Mucosa of gallbladder (tissue), 1 donor: ENCODE data around the gene NFIA. TPM values are rescaled to one million over a fixed set of nuclear protein-coding genes. Genes with fewer than 3 reads are reported as not detected.

Experiments
- DNase-seq: peaks from one replicate; pipeline ENCODE4 v3.0.0-alpha.2; 2020; ENCODE audit warnings: low spot score
- total RNA-seq: library from RNA; stranded (reverse); gene quantifications from one replicate; pipeline ENCODE4 v1.2.1, GENCODE V29; 2021
- donor health status: DM: no; HTN: no; CAD: no.

NFIA gene
- total RNA-seq, 1 donor from 2014 or later: 82.8 TPM

DNA sequence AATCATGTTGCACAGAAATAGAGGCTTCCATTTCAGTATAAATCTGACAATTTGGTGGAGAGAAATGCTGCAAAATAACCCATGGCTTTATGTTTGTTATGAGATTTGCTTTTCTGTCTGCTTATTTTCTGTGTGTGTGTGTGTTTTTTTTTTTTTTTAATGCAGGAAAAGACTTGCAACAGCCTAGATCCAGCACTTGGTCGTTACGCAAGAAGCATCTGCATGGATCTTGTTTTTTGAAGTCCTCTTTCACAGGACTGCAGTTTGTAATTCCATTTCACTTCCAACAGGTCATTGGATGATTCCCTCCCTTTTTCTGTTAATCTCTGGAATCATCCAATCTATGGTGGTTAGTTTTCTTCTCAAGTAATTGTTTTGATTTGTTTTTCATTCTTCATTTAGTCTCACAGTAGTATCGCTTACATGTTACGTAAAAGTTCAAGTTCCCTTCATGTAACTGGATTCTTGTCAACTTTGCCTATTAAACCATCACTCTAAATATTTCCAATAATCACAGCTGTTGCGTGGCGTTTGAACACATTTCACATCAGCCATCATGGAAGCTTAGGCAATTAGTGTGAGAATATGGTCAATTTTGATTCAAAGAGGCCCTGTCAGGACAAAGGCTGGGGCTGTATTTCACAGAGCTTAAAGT lies 312.9 kb downstream of the NFIA start:
- no peak for DNase-seq

DNA sequence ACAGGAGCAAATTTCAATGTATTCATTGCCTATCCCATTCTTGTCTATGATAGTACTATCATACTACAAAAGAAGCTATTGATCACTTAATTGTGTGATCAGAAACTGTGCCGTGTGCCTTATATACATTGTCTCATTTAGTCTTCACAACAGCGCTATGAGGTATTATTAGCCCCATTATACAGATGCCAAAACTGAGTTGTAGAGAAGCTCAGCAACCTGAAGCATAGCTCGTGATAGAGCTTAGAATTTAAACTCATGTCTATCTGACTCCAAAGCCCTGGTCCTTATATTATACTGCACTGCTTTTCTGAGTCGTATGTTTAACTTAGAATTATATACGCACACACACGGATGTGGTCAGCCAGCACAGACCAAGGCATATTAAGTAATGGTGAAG lies 315.1 kb downstream of the NFIA start:
- DNase-seq: no peak

DNA sequence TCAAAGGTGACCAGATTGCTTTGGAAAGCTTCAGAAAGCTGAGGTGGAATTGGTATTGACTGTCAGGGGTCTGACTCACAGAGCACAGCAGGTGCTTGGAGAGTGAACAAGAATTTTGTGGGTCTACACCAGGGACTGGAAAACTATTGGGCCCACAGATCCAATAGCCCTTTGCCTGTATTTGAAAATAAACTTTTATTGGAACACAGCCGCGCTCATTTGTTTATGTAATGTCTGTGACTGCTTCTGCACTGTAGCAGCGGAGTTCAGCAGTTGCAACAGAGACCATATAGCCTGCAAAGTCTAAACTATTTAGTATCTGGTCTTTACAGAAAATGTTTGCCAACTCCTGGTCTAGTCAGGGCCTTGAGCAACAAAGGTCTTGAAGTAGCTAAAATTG lies 315.6 kb downstream of the NFIA start:
- DNase-seq: peak; percentile 18

DNA sequence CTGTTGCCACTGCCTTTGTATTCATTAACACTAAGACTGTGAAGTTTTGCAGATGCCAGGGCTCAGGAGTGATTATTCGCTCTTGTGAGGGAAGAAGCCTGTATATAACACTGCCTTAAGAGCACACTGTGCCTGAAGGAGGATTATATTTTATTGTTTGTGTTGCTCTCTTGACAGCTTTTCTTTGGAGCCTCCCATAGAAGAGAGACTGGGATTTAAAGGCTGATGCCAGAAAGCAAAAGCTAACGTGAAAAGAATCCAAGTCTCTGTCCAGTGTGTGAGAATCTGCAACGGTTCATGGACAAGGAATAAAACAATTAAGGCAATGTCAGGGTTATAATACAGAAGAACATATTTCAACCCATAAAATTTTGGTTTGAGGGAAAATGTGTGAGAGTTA lies 316.8 kb downstream of the NFIA start:
- no peak for DNase-seq

DNA sequence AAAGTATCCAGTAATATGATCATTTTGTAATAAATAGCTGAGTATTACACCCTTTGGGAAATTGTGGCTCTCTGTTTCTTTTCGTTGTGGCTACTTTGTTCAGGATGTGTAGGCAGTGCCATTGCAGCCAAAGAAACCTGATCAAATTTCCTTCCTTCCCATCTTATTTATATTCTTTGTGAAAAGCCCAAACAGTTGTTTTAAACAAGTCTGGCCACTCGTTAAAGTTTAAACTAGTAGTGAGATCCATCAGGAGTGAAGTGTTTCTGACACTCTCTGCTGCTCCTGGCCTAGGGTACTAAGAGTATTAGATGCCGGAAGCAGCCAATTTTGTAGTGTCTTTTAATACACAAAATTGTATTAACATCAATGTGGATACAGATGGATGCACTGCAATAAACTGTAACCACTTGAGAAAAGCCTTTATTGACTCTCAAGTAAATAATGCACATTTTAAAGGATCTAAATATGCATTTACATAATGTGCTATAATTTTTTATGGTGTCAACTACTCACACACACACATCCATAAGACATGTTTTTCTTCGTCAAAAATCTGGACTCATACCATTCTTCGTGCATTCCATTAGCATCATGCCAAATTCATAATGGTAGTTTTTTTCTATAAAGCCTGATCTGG lies 317.9 kb downstream of the NFIA start:
- no peak for DNase-seq

DNA sequence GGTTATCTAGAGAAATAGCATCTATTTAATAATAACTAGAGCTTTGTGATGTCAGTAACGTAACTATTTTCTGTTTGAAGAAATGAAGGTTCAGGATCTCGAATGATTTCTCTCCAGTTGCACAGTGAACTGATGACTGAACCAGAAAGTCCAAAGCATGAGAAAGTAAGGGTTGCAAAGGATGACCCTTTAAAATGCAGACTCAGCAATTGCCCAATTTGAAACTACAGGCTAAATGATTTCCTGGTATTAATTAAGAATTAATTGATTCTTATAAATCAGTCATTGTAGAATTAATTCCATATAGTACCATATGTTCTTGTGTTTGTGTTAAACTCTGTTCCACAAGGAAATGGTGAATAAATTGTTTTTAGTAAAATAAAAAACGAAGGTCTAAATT lies 318.6 kb downstream of the NFIA start:
- no peak for DNase-seq

DNA sequence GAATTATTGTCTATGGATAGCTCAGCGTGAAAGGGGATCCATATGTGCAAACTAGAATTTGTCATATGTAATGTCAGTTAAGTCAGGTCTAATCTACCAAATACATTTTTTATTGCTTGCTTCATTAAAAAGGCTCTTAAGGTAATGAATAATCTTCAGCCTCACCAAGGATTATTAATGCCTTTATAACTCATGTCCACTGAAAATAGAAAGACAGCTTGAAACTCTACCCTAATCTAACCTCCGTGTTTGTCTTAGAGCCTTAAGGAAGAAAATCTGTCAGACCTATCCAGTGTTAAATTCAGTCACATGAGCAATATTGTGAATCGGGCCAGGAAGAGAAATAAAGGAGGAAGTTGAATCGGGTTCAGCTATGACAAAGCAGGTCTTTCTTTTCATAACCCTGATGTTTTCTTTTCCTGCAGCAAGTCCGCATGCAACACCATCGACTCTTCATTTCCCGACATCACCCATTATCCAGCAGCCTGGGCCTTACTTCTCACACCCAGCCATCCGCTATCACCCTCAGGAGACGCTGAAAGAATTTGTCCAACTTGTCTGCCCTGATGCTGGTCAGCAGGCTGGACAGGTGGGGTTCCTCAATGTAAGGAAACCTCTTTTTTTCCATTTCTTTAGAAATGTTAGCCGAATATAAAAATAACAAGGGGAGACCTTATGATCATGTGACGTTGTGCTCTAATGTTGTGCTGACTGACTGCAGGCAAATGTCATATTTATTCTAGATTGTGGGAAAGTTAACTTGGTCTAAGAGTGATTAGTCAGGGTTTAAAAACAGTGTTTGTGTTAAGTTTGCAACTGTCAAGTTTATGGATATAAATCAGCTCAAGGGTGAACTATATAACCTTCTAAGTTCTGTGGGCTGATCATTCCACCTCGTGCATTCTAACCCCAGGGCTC lies 321.6 kb downstream of the NFIA start:
- DNase-seq: peak; percentile 31

DNA sequence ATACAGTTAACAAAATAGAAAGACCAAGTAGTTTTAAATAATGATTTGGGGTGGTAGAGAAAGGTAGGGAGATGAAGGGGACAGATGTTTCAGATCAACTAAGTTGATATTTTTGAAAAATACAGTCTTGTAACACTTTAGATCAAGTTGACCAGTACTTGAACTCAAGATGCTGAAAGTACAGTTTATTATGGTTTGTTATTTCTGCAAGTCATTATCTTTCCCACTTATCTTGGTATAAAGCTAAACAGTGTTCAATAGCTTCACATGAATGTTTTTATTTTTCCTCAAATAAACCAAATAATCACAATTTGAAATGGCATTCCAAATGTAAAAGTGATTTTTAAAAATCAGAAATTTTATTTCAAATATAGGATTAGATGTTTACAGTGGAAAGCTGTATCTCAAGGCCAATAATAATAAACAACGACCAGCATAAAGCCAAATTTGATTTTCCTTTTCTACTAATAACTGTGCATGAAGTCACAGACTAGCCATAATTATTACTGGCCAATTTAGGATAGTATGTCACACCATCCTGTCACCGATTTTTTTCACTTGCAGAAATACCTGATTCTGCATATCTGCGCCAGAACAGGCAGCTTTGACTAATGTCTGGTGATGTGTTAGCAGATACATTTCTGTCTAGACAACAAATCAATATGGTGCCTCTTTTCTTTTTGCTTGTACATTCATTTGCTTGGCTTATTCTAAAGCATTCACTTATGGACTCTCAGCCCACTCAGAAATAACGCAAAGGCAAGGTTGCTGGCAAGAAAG lies 322.4 kb downstream of the NFIA start:
- no peak for DNase-seq

DNA sequence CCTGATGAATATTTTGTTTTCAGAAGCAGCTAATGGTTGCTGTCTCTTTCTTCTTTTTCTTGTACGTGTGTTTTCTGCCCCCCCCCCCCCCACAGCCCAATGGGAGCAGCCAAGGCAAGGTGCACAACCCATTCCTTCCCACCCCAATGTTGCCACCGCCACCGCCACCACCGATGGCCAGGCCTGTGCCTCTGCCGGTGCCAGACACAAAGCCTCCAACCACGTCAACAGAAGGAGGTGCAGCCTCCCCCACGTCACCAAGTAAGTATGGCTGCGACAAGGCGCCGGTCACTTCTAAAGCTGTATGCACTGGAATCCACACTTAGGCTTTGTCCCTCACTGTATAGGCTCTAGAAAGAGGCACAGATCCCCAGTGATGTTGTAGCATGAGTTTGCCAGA lies 324.1 kb downstream of the NFIA start:
- DNase-seq: no peak

DNA sequence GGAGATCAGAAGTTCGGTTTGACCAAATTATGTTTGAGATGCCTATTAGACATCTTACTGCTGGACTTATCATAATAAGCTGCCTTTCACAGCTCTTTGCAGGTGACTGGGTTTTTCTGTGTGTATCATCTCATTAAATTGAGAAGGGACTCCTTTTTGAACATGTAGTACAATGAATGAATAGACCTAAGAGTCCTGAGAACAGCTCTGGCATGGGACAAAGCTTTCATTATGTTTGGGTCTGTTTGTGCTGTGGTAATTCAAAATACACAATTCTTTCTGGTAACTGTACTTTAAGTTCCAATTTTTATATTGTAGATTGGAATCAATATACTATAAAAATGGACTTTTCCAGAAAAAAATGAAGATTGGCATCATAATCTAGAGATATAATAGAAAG lies 330.2 kb downstream of the NFIA start:
- no peak for DNase-seq

DNA sequence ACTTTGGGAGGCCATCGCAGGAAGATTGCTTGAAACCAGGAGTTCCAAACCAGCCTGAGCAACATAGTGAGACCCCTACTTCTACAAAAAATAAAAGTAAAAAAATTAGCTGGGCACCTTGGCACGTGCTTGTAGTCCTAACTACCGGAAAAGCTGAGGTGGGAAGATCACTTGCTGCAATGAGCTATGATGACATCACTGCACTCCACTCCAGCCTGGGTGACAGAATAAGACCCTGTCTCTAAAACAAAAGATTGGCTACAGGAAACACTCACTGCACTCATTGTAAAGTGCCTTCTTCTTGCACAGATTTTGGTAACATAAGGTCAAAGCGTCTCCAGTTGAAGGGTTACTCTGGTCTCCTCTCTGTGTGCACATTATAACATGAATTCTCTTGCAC lies 336.8 kb downstream of the NFIA start:
- no peak for DNase-seq

DNA sequence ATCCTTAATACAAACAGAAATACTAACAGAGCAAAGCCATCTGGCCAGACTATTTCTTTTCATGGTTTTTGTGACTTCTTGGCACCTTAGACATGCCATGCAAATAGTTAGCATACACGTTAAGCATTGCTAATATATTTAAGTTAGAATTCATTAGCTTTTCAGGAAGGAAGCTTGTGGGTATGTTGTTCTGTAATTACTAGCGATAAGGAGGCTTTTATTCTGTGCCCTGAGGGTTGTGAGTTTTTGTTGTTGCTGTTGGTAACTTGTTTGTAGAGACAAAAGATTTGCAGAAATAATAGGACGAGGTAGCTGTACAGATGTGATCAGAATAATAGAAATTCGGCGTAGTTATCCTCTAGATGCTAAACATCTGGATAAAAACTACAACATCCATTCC lies 337.3 kb downstream of the NFIA start:
- DNase-seq: no peak

DNA sequence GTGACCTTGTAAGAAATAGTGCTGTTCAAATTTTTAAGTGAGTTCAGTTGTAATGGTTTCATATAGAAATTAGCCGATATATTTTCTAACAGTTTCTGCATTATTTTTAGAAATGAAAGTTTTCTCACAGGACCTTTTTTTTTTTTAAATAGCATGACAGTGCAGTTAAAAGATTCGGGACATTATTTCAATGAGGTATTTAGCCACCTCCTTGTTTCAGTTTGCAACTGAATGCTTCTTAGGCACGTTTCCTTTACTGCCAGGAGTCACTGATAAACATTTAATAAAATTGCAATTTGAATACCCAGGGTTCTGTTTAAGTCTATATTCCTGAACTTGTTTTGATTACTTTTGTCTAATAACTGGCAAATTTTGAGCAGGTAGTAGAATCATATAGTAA lies 337.9 kb downstream of the NFIA start:
- DNase-seq: no peak

DNA sequence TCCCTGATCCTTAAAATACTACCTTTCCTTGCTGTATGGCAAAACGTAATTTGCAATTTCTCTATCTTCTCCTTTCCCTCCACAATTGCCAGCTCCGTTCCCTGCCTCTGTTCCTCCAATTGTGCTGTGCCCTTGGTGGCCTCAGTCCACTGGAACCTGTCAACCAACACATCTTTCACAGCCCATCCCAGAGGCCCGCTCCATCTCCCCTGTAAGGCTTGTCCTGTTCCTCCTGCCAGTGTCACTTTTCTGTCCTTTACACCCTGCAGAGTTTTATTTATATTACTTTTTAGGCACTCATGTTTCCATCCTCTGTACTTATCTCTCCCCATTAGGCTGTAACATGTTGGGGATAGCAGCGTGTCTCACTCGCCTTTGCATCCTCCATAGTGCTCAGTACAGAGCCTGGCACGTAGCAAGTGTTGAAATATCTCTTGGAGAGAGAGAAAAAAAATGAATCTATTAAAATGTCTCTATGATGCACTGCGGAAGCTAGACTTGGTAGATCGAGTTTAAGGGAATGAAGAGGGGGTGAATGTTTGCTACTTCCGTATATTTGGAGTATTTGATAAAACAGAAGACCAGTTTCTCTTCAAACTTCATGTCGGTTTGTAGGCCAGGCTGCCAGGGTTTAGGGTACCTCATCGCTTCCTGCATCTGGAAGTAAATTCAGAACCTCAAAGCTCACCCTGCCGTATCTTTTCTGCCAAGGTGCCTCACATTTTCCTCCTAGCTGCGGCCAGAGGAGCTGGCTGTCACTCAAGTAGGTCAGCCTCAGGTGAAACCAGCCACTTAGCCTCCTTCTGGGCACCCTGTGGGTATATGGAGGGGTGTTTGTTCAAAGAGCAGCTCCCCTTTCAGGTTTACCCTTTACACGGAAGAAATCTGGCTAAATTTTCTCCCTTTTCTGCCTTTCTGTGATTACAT lies 338.8 kb downstream of the NFIA start:
- no peak for DNase-seq

DNA sequence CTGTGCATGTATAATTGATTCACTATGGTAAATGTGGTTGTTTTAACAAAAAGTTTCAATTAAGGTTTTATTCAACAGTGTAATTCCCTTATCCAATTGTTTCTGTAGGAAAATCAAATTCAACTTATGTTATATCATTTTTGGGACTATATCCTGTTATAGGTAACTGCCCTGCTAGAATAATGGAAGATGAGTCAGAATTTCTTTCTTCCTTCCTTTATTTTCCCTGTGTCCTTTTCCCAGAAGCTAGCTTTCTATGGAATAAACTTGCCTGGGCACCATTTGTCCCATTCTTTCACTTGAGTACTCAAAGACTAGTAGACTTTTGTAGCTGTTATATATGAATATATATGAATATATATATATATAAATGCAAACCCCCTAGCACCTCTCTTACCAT lies 341.3 kb downstream of the NFIA start:
- DNase-seq: no peak

DNA sequence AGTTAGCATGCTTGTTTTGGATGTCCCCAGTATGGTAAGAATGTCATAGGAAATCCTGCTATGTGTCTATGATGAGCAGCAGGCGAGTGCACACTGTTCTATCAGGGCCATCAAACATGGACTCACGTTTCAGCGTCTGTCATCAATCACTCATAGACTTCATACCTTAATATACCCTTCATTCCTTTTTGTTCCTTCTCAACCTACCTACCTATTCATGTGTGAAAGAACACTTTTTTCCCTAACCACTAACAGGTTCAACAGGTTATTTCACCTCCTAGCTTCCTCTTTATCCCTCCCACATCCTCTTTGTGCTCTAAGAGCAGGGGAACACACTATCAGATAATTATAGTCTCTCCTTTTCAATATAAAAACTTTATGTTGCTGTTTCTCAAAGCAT lies 342.0 kb downstream of the NFIA start:
- DNase-seq: no peak

DNA sequence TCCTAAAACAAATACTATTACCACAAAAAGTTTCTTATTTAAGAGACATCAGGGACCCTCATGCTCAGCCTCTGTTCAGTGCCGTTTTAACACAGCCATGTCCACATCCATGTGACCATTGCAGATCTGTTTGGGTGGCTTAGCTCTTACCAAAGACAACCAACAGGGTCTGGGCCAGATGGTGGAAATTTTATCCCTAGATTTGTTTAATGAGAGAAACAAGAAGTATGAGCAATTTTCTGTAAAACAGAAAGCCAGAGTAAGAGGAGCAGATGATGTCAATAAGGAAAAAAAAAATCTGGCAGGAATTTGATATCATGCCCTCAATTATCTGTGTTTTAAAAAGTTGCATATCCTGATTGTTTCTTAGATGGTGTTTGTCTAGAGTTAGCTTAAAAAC lies 342.7 kb downstream of the NFIA start:
- no peak for DNase-seq

DNA sequence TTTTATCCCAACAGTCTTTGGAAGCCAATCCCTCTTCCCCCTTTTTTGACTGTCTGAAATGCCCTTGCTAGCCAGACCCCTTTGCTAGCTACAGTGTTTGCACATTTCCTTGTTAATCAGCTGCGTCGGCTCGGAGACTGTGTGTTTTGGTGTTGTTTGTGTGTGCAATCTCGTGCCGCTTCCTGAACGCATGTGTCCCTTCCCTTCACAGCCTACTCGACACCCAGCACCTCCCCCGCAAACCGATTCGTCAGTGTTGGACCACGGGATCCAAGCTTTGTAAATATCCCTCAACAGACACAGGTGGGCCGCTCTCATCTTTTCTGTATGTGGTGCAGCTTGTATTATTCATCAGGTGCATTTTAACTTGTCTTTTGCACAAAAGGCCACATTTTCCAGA lies 343.9 kb downstream of the NFIA start:
- no peak for DNase-seq

DNA sequence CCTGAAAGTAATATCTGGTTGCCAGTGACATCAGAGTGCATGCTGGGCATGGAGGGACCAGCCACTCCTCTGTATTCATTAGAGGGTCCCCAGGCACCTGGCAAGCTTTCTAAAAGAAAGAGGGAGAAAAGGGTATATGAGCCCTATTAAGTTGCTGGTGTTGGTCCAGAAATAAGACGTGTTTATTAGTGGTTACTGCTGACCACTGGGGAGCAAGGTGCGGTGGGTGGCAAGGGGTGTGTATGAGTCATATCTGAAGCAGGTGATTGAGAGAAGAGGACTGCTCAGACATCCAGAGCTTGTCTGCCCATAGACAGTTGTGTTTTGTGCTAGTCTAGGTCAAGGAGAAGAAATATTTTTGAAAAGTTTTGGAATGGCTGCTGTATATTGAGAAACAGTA lies 344.5 kb downstream of the NFIA start:
- DNase-seq: no peak

DNA sequence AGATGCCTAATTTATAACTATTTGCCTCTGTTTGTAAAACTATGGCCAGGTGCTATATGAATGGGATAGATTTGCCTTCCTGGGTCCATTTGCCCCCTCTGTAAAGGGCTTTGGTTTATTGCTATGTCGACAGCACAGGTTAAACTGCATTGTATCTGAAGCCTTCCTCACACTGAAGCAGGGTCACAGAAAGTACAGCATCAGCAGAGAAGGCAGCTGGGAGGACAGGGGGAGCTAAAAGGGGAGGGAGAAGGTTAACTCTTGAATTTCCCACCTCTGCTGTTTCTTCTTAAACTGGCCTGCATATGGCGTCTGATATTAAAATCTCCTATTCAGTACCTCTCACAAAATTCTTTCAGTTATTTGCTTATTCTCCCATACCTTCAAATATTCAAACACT lies 345.1 kb downstream of the NFIA start:
- DNase-seq: no peak

DNA sequence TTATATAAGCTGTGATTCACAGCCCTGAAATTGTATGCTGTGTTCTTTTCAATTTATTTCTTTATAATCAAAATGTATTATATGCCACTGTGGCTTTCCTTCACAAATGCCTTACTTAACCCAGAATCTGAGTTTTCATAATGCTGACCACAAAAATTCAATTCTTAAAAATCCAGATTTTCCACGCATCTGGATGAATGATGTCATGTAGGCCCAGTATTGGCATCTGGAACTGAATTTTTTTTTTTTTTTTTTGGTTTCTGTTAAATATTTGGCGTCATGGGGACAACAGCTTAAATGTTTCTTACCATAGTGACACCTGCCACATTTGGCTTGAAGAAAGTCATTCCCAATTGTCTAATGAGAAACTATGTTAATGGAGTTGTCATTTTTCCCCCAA lies 345.8 kb downstream of the NFIA start:
- no peak for DNase-seq
